OCI-LY3 (cell line): ENCODE results near the gene CDK16.

ENCODE experiments used
- H2AFZ ChIP-seq: fragments of 200-600, 300-600 bp; shearing (Covaris generic); 2 replicates; pipeline ENCODE4 v1.6.0; 2014; ENCODE audit warnings: antibody characterized with exemption, low read depth, low read length
- H3K27ac ChIP-seq: fragments of 200-600, 300-600 bp; sonication (generic); 2 replicates; pipeline ENCODE4 v1.5.1; 2014; ENCODE audit warnings: mild to moderate bottlenecking, low read length, moderate library complexity, mixed read lengths
- H3K27me3 ChIP-seq: fragments of 200-600, 300-600 bp; sonication (generic); 2 replicates; pipeline ENCODE4 v1.6.1; 2014; ENCODE audit warnings: low read depth, low read length, mixed read lengths
- H3K36me3 ChIP-seq: fragments of 200-600, 300-600 bp; sonication (generic); replicated peaks from 2 replicates; pipeline ENCODE3; 2014; ENCODE audit warnings: low read depth, low read length, mixed read lengths
- H3K4me1 ChIP-seq: fragments of 300-600, 200-600 bp; sonication (generic); 2 replicates; pipeline ENCODE4 v1.6.1; 2014; ENCODE audit warnings: low read length, mixed read lengths
- H3K4me2 ChIP-seq: fragments of 200-600, 300-600 bp; sonication (generic); 2 replicates; pipeline ENCODE4 v1.6.1; 2014; ENCODE audit warnings: low read length, mixed read lengths
- H3K4me3 ChIP-seq: fragments of 300-600, 200-600 bp; sonication (generic); 2 replicates; pipeline ENCODE4 v1.5.1; 2014; ENCODE audit warnings: antibody characterized with exemption, mild to moderate bottlenecking, low read length, moderate library complexity
- H3K79me2 ChIP-seq: fragments of 300-600, 200-600 bp; shearing (Covaris generic); 2 replicates; pipeline ENCODE4 v1.6.1; 2014; ENCODE audit warnings: mild to moderate bottlenecking, low read length, mixed read lengths
- H3K9ac ChIP-seq: fragments of 300-600, 200-600 bp; shearing (Covaris generic); 2 replicates; pipeline ENCODE4 v1.6.0; 2014; ENCODE audit warnings: mild to moderate bottlenecking, low read length, moderate library complexity
- H3K9me3 ChIP-seq: fragments of 200-600, 300-600 bp; shearing (Covaris generic); 2 replicates; pipeline ENCODE4 v1.6.1; 2014; ENCODE audit warnings: low read length, mixed read lengths; ENCODE audit not compliant: insufficient read depth
- H4K20me1 ChIP-seq: fragments of 200-600, 300-600 bp; sonication (generic); 2 replicates; pipeline ENCODE4 v1.6.1; 2016; ENCODE audit warnings: low read length, mixed read lengths; ENCODE audit not compliant: insufficient read depth
- EZH2phosphoT487 ChIP-seq: fragments of 200-600 bp; shearing (Covaris generic); IDR thresholded peaks from 2 replicates; pipeline ENCODE4 v1.6.1; 2018; ENCODE audit warnings: antibody characterized with exemption, mixed run types, low read depth
- TF ChIP-seq, protein P1 (sequence below): fragments of 200-600, 300-600 bp; sonication (generic); IDR thresholded peaks from 2 replicates; pipeline ENCODE4 v1.5.1; 2014; ENCODE audit warnings: antibody characterized with exemption, low read length, low read depth

The CDK16 gene

DNA sequence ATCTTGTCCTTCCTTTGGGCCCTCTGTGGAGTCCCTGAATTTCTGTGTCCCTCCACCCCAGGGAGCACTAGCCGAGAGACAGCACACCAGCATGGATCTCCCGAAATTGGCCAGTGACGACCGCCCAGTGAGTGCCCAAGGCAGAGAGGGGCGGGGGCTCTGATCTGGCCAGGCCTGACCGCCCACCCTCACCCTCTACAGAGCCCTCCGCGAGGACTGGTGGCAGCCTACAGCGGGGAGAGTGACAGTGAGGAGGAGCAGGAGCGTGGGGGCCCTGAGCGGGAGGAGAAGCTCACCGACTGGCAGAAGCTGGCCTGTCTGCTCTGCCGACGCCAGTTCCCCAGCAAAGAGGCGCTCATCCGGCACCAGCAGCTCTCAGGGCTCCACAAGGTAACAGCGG lies 33.2 kb upstream of the CDK16 start:
- H3K9ac ChIP-seq, result no peak overlapping the region
- H3K9me3 ChIP-seq, result no peaks in the 10 kb centered on the region
- H3K36me3 ChIP-seq, result peaks cover 16% of the 10 kb centered on the region
- TF ChIP-seq EZH2phosphoT487, result no peak
- TF ChIP-seq, protein P1, sequence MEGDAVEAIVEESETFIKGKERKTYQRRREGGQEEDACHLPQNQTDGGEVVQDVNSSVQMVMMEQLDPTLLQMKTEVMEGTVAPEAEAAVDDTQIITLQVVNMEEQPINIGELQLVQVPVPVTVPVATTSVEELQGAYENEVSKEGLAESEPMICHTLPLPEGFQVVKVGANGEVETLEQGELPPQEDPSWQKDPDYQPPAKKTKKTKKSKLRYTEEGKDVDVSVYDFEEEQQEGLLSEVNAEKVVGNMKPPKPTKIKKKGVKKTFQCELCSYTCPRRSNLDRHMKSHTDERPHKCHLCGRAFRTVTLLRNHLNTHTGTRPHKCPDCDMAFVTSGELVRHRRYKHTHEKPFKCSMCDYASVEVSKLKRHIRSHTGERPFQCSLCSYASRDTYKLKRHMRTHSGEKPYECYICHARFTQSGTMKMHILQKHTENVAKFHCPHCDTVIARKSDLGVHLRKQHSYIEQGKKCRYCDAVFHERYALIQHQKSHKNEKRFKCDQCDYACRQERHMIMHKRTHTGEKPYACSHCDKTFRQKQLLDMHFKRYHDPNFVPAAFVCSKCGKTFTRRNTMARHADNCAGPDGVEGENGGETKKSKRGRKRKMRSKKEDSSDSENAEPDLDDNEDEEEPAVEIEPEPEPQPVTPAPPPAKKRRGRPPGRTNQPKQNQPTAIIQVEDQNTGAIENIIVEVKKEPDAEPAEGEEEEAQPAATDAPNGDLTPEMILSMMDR, result no peak
- H3K4me3 ChIP-seq, result no peak overlapping the region
- H2AFZ ChIP-seq, result no peak overlapping the region
- no peak overlapping the region for H3K4me2 ChIP-seq
- H4K20me1 ChIP-seq, result no peaks in the 10 kb centered on the region
- no peaks in the 10 kb centered on the region for H3K79me2 ChIP-seq
- no peaks in the 10 kb centered on the region for H3K27me3 ChIP-seq
- no peak overlapping the region for H3K27ac ChIP-seq
- peaks cover 3% of the 10 kb centered on the region; the same call in 1 of the 2 replicates for H3K4me1 ChIP-seq

DNA sequence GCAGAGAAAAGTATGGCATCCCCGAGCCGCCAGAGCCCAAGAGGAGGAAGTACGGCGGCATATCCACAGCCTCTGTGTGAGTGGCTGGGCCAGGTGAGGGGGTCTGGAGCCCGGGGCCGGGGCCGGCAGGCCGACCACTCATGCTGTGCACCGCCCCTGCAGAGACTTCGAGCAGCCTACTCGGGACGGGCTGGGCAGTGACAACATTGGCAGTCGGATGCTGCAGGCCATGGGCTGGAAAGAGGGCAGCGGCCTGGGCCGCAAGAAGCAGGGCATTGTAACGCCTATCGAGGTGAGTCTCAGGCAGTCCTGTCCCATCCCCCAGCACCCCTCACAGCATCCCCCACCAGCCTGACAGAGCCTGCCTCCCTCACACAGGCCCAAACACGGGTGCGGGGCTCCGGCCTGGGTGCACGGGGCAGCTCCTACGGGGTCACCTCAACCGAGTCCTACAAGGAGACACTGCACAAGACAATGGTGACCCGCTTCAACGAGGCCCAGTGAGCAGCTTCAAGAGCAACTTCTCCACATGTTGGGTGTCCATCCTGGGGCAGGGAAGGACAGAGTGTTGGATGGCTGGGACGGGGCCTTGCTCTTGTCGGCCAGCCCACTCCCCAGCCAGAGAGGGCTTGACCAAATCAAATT lies 32.3 kb upstream of the CDK16 start:
- Histone ChIP-seq H3K79me2 (peaks cover 6% of the 10 kb centered on the region), H3K4me2 (no peak overlapping the region), H3K27ac (no peak overlapping the region), H3K4me1 (peaks cover 5% of the 10 kb centered on the region; the same call in 1 of the 2 replicates), H2AFZ (no peak overlapping the region), H4K20me1 (no peaks in the 10 kb centered on the region), H3K9ac (no peak overlapping the region), H3K36me3 (peaks cover 16% of the 10 kb centered on the region), H3K27me3 (no peaks in the 10 kb centered on the region), H3K9me3 (no peaks in the 10 kb centered on the region), H3K4me3 (no peak overlapping the region)
- TF ChIP-seq, protein P1, result no peak
- no peak for TF ChIP-seq EZH2phosphoT487

DNA sequence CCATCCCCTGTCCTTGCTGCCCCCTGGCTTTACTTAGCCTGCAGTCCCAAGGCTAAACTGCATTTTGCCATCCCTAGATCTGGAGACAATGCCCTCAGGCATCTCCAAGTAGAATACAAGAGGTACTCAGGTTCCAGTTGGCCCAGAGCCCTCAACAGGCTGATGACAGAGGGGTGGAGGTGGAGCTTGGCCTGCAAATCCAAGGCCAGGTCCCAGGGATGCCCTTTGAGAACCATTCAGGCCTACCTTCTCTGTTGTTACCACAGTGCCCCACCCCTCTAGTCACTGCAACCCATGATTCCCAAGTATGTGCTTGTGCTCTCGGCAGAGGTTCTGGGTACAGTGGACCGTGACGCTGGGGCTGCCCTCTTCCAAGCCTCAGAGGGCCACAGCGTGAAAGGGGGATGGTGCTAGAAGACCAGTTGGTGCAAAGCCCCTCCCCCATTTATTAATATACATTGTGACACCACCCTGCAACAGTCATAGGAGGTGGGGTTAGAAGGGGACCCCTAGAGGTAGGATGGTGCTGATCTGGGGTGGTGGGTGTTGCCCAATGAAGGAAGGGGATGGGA lies 31.3 kb upstream of the CDK16 start:
- H2AFZ ChIP-seq, result no peak overlapping the region
- no peaks in the 10 kb centered on the region for H4K20me1 ChIP-seq
- H3K9me3 ChIP-seq, result no peaks in the 10 kb centered on the region
- TF ChIP-seq, protein P1, result no peak
- no peak for TF ChIP-seq EZH2phosphoT487
- H3K9ac ChIP-seq, result no peak overlapping the region
- H3K27ac ChIP-seq, result no peak overlapping the region
- H3K4me1 ChIP-seq, result peaks cover 5% of the 10 kb centered on the region; the same call in 1 of the 2 replicates
- no peaks in the 10 kb centered on the region for H3K27me3 ChIP-seq
- peaks cover 15% of the 10 kb centered on the region for H3K79me2 ChIP-seq
- H3K36me3 ChIP-seq, result peaks cover 17% of the 10 kb centered on the region
- no peak overlapping the region for H3K4me3 ChIP-seq
- H3K4me2 ChIP-seq, result no peak overlapping the region

DNA sequence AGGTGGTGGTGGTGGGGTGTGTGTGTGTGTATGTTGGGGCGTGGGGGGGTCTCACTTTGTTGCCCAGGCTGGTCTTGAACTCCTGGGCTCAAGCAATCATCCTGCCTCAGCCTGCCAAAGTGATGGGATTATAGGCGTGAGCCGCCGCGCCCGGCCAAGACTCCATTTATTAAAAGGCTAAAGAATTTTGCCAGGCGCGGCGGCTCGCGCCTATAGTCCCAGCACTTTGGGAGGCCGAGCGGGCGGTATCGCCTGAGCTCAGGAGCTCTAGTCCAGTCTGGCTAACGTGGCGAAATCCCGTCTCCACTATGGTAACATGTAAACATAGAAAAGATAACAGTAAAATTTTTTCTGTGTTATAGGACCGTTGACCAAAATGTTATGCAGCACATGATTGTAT lies 28.6 kb upstream of the CDK16 start:
- H3K36me3 ChIP-seq, result peaks cover 25% of the 10 kb centered on the region
- H3K79me2 ChIP-seq, result peaks cover 42% of the 10 kb centered on the region
- peak overlapping the region; percentile 97 for H3K4me3 ChIP-seq
- H4K20me1 ChIP-seq, result peaks cover 15% of the 10 kb centered on the region
- H3K9me3 ChIP-seq, result no peaks in the 10 kb centered on the region
- peaks cover 19% of the 10 kb centered on the region for H3K4me1 ChIP-seq
- H3K27me3 ChIP-seq, result no peaks in the 10 kb centered on the region
- peak overlapping the region; percentile 67 for H3K4me2 ChIP-seq
- no peak overlapping the region for H3K27ac ChIP-seq
- no peak overlapping the region for H2AFZ ChIP-seq
- TF ChIP-seq, protein P1, result no peak
- no peak for TF ChIP-seq EZH2phosphoT487
- H3K9ac ChIP-seq, result no peak overlapping the region
